A673 (cell line): Measurements from ENCODE around the gene FAM110D. TPM values are rescaled to one million over a fixed set of nuclear protein-coding genes. Genes with fewer than 3 reads are reported as not detected.

Experiments
- BruUV-seq: library from RNA; stranded (reverse); fragments of 400-500 nt; replicated peaks from 2 replicates; lab custom pipeline; 2021; lab: Mats Ljungman, UMichigan
- CTCF ChIA-PET: fragments of 300-600 bp; sonication (Branson Sonifier 250); formaldehyde crosslinking; loops from one replicate; lab custom pipeline; 2022; ENCODE audit warnings: antibody characterized with exemption; lab: Charles Lee
- POLR2A ChIA-PET: fragments of 300-600 bp; sonication (Branson Sonifier 250); formaldehyde crosslinking; loops from one replicate; lab custom pipeline; 2022; ENCODE audit warnings: antibody characterized with exemption; ENCODE audit not compliant: low non-redundant PET; lab: Charles Lee
- DNase-seq: peaks from one replicate; pipeline ENCODE4 v3.0.0-alpha.2; 2015; ENCODE audit warnings: low spot score
- H3K27ac ChIP-seq: fragments of 200-600 bp; sonication (generic); 2 replicates; pipeline ENCODE4 v1.5.1; 2016; ENCODE audit warnings: mixed run types, low read depth, mild to moderate bottlenecking, mixed read lengths, antibody characterized with exemption, low read length; ENCODE audit not compliant: poor library complexity, severe bottlenecking
- H3K27me3 ChIP-seq: fragments of 200-600 bp; sonication (generic); replicated peaks from 2 replicates; pipeline ENCODE4 v1.6.1; 2017; ENCODE audit warnings: mixed run types, low read depth, mild to moderate bottlenecking, mixed read lengths, antibody characterized with exemption, low read length; ENCODE audit not compliant: insufficient read depth, poor library complexity
- H3K36me3 ChIP-seq: fragments of 200-600 bp; sonication (generic); 2 replicates; pipeline ENCODE4 v1.6.1; 2016; ENCODE audit warnings: mixed run types, mild to moderate bottlenecking, mixed read lengths, antibody characterized with exemption, low read length; ENCODE audit not compliant: insufficient read depth, poor library complexity, severe bottlenecking
- H3K4me1 ChIP-seq: fragments of 200-600 bp; sonication (generic); 2 replicates; pipeline ENCODE4 v1.6.1; 2017; ENCODE audit warnings: mixed run types, mild to moderate bottlenecking, mixed read lengths, antibody characterized with exemption, low read length; ENCODE audit not compliant: insufficient read depth, poor library complexity, severe bottlenecking
- H3K4me3 ChIP-seq: fragments of 200-600 bp; sonication (generic); 2 replicates; pipeline ENCODE4 v1.5.1; 2016; ENCODE audit warnings: low read depth, mixed run types, mild to moderate bottlenecking, mixed read lengths, low read length; ENCODE audit not compliant: poor library complexity, severe bottlenecking
- H3K9me3 ChIP-seq: fragments of 200-600 bp; sonication (generic); 2 replicates; pipeline ENCODE4 v1.6.1; 2016; ENCODE audit warnings: mixed run types, low read depth, mild to moderate bottlenecking, mixed read lengths, antibody characterized with exemption, low read length; ENCODE audit not compliant: poor library complexity, severe bottlenecking
- CTCF ChIP-seq: fragments of 300-800, 200-600 bp; sonication (generic); conservative IDR thresholded peaks from 2 replicates; pipeline ENCODE4 v1.5.1; 2017; ENCODE audit warnings: low read depth, mild to moderate bottlenecking, antibody characterized with exemption, low read length, moderate library complexity, mixed read lengths
- EZH2 ChIP-seq: fragments of 200-600 bp; sonication (generic); IDR thresholded peaks from 2 replicates; pipeline ENCODE4 v1.6.1; 2017; ENCODE audit warnings: borderline replicate concordance, low read depth, mild to moderate bottlenecking, mixed read lengths, antibody characterized with exemption, low read length; ENCODE audit not compliant: poor library complexity, severe bottlenecking
- intact Hi-C: fragments of 100-400 bp; cut with micrococcal nuclease; formaldehyde crosslinking; loops from one replicate; pipeline ENCODE4 v1.10.0; 2022; ENCODE audit not compliant: unreplicated experiment
- total RNA-seq: library from RNA; stranded (reverse); gene quantifications from 2 replicates; pipeline ENCODE4 v1.2.3, GENCODE V29; 2021

Gene FAM110D
- total RNA-seq, 1 experiment from 2014 or later = 0.64 TPM

GRCh38 chr1:26181586-26182382 is 22.9 kb downstream of the FAM110D start:
- no peaks in the 10 kb centered on the region for H3K27me3 ChIP-seq
- H3K9me3 ChIP-seq = no peaks in the 10 kb centered on the region
- no TSS peak for BruUV-seq
- no peaks in the 10 kb centered on the region for H3K36me3 ChIP-seq
- ChIA-PET CTCF (no interaction called here), POLR2A (no interaction called here)
- intact Hi-C loops = no loop called here
- no peak overlapping the region for H3K27ac ChIP-seq
- DNase-seq = no peak
- no peak overlapping the region for H3K4me3 ChIP-seq
- H3K4me1 ChIP-seq = no peaks in the 10 kb centered on the region
- no peak for TF ChIP-seq EZH2
- TF ChIP-seq CTCF = no peak

- no peaks in the 10 kb centered on the region for H3K4me1 ChIP-seq
- no TSS peak for BruUV-seq
- H3K36me3 ChIP-seq = no peaks in the 10 kb centered on the region
- no peak for DNase-seq
- POLR2A ChIA-PET = no interaction called here
- CTCF ChIA-PET = no interaction called here
- intact Hi-C loops = no loop called here
- H3K4me3 ChIP-seq = no peak overlapping the region
- no peaks in the 10 kb centered on the region for H3K27me3 ChIP-seq
- H3K9me3 ChIP-seq = no peaks in the 10 kb centered on the region
- TF ChIP-seq EZH2 (no peak), CTCF (no peak)
- H3K27ac ChIP-seq = no peak overlapping the region
Observed at GRCh38 chr1:26182383-26182696, 23.5 kb downstream of the FAM110D start.

GRCh38 chr1:26184086-26184485 is 25.2 kb downstream of the FAM110D start:
- no peaks in the 10 kb centered on the region for H3K4me1 ChIP-seq
- DNase-seq = no peak
- intact Hi-C loops = no loop called here
- H3K27ac ChIP-seq = no peak overlapping the region
- no TSS peak for BruUV-seq
- no peaks in the 10 kb centered on the region for H3K9me3 ChIP-seq
- no peaks in the 10 kb centered on the region for H3K27me3 ChIP-seq
- TF ChIP-seq EZH2 (no peak), CTCF (no peak)
- ChIA-PET POLR2A (interaction anchor here (0.6 kb wide), 1 partner anchor 514 kb away, joined by 4 read pairs; no protein-coding TSS in a partner anchor), CTCF (interaction anchor here (0.6 to 1.3 kb wide), 2 partner anchors 15 to 38 kb away, joined by 4 to 6 read pairs; partner anchors contain the start of gene ZNF593)
- H3K4me3 ChIP-seq = no peak overlapping the region
- no peaks in the 10 kb centered on the region for H3K36me3 ChIP-seq
